HG03135 (cell line): ENCODE data around the gene ANKRD42.
A peak's percentile ranks its signal among the peaks of the same experiment; 100 is the strongest.
"Not testable (repeated sequence)": the region's sequence is repeated elsewhere in the genome, so short reads cannot be mapped to it uniquely, and the experiment has no call there.

Experiments used
- ATAC-seq: cut with Tn5 transposase; IDR thresholded peaks from one replicate; pipeline ENCODE4 v1.9.1; 2021; ENCODE audit warnings: mild to moderate bottlenecking, moderate library complexity; ENCODE audit not compliant: unreplicated experiment

Gene ANKRD42

DNA sequence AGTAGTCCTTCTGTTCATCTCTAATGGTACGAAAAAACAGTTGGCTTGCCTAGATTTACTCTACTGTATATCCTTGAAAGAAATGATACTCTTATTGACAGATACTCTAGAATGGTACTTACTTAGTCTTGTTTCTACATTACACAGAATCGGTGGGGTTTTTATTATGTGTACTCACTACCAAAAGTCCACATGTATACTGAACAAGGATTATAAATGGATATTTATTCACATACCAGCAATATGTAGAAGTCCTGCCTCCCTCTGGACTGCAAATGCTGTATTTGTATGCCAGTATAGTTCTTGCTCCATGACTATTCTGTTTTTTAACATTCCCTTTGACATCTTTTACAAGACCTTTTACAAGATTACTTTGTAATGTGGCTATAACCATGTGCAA is 22.6 kb upstream of the ANKRD42 start:
- ATAC-seq = no peak

DNA sequence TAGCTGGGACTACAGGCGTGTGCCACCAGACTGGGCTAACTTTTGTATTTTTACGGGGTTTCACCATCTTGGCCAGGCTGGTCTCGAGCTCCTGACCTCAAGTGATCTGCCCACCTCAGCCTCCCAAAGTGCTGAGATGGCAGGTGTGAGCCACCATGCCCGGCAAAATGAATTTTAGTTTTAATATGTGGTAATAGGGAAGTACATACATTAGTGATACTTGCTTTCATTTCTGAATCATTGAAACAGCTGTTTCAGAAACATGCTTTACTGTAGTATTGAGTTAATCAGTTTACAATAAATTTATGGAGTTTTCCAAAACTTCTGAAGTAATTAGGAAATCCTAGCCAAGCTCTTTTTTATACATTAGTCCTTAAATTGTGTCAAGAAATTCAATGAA is 21.0 kb upstream of the ANKRD42 start:
- no peak for ATAC-seq

DNA sequence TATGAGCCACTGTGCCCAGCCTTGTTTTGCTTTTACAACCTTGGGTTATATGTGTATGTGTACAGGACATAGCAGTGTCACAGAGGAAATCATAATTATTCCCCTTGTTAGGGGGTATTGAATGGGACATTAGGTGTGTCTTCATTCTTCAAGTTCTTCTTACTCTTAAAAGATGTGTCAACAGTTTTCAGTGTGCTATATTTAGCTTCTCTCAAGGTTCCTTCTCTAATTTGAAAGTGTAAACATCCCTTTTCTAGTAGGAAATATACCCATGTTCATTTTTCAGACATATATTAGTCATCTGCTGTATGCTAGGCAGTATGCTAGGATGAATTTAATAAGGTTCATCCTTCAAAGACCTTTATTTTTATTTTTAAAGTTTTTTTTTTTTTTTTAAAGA is 19.5 kb upstream of the ANKRD42 start:
- ATAC-seq = no peak

DNA sequence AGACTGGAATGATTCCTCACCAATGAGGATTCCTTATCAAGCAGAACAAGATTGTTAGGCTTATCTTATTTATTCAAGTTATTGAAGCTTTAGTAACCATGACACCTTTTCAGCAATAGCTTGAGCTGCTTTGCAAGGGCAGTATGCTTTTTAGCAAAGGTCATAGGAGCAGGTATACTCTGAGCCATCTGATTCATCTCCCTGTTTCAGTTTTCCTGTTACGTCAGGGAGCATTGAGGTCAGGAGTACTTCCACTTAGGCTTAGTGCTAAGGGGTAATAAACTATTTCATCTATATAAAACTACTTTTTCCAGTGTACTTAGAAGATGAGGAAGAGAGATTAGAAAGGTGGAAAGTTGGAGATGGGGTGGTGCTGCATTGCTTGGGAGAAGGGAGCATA is 17.7 kb upstream of the ANKRD42 start:
- no peak for ATAC-seq

DNA sequence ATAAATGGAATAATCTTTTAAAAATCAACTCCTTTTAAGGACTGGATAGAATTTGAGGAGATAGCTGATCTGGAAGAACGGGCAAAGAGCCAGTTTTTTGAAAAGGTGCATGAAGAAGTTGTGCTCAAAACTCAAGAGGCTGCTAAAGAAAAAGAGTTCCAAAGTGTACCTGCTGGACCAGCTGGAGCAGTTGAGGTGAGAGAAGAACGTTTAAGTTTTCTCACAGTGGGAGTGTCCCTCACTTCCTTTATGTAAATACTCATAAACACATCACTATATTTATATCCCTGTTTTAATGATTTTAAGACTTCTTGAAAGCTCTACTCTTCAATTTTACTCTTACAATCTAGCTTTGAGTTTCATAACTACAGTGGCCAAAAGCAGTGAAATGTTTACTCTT is 11.7 kb upstream of the ANKRD42 start:
- no peak for ATAC-seq

DNA sequence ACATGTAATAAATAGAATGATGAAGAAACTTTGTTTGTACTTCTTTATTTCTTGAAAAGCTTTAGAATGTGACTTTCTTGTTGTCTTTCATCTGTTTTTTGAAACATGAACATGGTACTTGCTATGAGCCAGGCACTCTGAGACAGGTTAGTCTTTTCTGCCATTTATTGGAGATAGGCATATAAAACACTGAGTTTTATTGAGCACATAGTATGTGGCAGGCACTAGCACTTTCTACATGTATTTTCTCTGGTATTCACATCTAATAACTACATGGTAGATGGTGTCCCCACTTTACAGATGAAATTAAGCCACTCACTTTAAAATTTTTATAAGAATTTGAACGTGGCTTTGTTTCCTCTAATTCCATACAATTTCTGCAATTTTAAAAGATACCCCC is 7.7 kb upstream of the ANKRD42 start:
- ATAC-seq = no peak

DNA sequence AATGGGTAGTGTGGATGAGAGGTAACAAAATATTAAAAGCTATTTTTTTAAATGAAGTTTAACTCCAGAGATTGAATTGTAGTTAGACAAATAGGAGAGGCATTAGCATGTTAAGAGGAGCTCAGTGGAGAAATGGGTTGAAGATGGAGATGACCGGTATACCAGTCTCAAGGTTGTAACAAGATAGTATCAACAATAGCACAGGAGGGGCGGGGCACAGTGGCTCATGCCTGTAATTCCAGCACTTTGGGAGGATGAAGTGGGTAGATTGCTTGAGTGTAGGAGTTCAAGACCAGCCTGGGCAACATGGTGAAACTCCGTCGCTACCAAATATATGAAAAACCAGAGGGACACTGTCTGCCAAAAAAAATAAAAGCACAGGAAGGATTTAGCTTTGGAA is 6.0 kb upstream of the ANKRD42 start:
- ATAC-seq = no peak

DNA sequence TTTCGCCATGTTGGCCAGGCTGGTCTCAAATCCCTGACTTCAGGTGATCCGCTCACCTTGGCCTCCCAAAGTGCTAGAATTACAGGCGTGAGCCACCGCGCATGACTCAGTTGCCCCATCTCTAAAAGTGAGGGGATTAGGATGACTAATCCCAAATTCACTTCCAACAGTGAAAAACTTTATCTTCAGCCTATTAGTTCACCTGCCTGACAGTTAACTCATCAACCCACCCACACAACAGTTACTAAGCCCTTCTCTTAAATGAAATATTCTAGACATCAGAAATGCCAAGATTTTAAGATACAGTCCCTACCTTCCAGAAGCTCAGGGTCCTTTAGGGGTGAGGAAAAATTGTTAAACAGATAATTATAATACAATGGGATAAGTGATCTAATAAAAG is 2.0 kb upstream of the ANKRD42 start:
- no peak for ATAC-seq

DNA sequence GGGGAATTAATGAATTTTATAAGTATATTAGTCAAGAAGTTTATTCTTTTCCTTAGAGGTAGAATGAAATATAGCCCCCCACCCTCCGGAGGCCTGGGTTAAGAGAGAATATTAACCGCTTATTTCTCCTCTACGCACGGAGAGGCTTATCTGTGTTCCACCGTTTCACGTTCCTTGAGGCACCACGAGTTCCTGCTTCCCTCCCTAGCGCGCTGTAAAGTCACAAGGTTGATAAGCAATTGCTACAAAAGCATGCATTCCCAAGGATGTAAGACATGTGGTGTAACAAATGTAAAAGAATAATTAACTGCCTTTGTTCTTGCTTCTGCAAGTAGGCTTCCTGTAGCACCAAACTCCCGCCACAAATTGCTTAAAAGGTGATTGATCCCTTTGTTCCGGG is 1.5 kb upstream of the ANKRD42 start:
- no peak for ATAC-seq

DNA sequence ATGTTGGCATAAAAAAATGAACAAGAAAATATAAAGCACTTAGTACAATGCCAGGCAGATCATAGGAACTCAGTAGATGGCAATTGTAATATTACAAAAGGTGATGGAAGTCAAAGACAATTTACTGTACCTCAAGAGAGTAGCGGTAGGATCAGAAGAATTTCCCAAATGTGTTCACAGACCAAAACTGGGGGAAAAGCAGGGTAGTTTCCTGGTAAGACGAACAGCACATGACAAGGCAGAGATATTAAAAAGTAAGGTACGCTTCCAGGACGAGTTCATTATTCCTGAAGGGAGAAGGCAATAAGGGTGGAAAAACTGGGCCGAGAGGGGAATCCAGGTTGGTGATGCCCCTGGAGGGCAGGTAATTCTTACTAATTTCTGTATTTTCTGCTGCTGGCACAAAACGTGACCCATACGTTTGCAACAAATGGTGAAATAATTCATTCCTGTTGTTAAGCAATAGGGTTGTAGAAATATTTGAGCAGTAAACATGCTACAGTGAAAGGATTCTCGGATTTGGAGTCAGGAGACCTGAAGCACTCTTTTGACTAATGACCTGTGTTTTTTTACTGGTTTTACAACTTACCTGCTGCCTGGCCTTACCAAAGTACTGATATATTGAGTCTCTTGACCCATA is 786 bp upstream of the ANKRD42 start:
- no peak for ATAC-seq

DNA sequence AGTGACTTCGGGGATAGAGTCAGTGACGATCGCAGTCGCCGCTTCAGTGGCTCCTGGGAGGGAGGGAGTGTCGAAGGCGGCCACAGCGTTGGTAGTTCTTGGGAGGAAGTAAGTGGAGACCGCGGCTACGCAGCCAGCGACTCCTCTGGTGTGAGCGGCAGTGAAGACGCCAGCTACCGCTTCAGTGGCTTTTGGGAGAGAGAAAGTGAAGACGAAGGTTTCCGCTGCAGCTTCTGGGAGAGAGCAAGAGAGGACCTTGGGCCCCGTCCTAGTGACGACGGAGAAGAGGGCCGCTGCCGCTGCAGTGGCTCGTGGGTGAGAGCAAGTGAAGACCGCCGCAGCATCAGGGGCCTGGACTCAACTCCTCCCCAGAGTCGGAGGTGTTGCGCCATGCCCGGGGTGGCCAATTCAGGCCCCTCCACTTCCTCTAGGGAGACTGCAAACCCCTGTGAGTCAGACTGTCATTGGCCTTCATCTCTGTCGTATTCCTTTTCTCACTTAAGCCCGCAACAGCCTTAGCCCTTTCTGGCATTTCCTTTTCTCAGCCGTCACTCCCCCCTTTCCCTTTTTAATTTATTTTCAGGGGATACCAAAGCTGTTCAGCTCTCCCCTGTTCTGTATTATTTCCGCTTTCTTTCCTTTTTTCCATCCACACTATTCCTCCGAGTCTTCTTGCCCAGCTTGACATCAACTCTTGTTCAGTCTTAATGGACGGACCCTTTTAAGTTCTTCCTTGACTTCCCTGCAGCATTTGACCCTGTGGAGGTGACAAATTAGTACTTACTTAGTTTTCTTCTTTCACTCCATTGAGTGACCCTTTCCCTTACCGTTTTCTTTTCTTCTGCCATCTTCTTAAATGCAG is 1.0 kb downstream of the ANKRD42 start:
- peak; percentile 62 for ATAC-seq

DNA sequence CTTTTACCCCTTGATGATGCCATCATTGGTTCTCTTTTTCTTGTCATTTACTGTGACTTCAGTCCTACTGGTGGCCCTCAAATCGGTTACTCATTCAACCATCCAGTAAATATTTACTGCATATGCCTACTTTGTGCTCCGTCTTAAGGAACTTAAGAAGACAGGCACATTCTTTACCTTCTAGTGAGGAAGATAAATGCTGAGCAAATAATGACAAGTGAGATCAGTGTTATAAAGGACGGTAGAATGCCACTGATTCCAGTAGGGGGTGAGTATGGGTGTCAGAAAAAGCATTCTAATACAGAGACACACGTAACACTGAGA is 1.6 kb downstream of the ANKRD42 start:
- ATAC-seq = no peak

DNA sequence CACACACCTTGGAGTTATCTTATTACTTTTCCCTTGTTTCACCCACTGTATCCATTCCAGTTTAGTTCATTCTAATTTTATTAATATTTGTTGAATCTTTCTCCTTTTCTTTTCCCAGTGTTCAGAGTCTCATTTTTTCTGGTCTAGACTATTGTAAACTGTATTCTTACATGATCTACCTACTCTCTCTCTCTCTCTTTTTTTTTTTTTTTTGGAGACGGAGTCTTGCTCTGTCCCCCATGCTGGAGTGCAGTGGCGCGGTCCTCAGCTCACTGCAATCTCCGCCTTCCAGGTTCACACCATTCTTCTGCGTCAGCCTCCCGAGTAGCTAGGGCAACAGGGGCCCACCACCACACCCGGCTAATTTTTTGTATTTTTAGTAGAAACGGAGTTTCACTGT is 2.1 kb downstream of the ANKRD42 start:
- no peak for ATAC-seq

DNA sequence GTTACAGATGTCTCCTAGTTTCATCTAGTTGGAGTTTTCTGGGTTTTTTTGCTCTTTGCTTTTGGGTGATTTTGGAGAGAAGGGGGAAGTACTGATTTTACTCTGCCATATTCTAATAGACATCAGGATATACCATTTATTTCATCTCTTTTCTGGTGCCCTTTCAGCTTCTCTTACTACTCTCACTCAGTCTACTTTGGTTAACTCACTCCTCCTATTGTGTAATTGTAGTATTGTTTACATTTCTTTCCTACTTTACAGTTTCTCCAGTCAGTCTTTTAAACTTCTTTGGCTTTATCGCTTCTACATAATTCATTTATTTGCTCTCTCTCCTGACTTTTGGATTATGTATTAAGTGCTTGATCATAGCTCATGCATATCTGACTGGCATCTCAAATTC is 6.5 kb downstream of the ANKRD42 start:
- ATAC-seq = no peak

DNA sequence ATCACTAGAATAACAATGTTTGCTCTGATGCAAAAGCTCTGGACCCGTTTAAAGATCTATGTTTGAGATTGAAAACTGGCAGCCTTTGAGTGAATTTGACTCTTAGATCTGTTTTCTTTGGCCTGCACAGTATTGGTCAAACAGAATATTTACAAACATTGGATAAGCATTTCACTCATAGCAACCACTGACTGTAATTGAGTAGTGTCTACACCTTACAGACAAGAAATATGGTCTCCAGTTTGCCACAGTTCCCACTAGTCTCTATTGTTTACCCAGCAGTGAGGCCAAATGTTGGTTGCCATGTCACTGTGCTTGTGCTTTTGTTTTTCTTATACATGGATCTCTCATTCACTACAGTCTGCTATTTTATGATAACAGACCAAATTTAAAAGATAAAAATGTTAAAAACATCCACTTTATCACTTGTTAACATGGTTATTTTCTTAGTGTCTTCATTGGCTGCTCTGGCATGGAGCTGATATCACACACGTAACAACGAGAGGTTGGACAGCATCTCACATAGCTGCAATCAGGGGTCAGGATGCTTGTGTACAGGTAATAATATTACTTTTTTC is 12.2 kb downstream of the ANKRD42 start:
- ATAC-seq = no peak

DNA sequence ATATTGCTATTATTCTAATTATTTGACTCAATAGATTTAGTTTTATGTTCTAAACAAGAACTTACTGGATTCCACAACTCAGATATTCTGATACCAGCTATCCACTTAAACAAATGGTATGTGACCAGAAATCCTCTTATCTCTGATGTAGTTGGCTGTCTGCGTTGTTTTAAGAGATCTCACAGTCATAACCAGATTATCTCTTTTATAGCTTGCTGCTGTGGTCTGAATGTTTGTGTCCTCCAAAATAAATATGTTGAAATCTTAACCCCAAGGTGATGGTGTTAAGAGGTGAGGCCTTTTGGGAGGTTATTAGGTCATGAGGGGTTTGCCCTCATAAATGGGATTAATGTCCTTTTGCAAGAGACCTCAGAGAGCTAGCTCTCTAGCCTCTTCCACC is 12.7 kb downstream of the ANKRD42 start:
- no peak for ATAC-seq

DNA sequence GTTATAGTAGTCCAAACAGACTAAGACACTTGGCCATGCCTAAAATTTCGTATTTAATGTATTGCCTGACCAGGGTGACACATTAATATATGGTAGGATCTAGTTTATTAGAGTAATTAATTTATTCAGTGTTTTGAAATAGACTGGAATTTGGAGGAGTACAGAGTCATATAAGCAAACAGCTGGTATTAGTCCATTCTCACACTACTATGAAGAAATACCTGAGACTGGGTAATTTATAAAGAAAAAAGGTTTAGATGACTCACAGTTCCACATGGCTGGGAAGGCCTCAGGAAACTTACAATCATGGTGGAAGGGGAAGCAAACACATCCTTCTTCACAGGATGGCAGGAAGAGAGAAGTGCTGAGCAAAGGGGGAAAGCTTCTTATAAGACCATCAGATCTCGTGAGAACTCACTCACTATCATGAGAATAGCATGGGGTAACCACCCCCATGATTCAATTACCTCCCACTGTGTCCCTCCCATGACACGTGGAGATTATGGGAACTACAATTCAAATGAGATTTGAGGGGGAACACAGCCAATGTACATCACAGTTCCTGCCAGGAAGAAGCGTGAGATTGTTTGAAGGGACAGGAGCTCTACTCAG is 13.4 kb downstream of the ANKRD42 start:
- ATAC-seq = not testable (repeated sequence)

DNA sequence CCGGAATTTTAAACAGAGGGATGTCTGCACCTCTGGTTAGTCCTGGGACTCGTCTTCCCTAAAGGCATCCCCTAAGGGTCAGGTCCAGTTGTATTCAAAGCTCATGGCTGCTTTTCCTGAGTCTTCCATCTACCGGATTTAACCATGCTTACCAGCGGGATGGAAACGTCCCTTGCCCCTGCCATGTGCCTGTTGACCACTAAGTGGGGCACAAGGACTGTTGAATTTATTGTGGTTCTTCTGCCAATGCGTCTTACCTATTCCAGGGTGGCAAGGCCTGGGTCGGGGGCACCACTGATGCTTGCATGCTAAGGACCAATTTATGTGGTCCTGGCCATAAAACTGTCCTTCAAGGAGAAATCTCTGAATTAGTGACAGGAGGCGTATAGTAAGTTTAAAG is 25.6 kb downstream of the ANKRD42 start:
- ATAC-seq = no peak

DNA sequence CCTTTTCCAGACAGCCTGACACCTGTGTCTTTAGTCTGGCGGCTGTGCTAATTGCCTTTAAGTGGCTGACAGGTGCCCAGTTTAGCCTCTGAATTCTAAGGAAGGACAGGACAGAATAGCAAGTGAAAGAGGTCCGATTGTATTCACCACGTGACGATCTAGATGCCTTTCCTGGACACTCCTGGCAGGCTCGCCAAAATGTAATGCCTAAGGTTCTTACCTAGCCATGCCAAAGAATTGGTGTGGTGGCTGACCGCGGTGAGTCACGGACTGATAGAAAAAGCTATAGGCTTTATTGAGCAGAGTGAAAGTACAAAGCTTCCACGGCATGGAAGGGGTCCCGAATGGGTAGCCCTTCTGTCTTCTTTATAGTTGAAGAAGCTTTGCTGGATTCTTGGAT is 26.7 kb downstream of the ANKRD42 start:
- no peak for ATAC-seq

DNA sequence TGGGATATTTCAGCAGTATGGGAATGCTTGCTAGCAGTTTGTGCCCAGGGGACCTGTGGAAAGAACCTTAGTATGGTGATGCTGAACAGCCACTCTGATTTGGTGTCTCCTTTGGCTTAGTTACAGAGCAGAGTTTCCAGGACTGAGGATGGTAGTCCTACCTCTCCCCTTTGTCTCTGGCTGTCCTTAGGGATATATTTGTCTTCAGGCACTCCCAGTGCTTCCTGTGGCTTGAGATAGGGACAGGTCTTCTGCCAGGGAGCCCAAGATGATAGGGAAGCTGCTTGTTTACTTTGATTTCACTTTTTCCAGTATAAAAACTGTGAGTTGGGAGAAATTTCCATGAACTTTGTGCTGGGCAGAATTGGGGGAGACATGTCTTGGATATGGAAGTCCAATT is 28.2 kb downstream of the ANKRD42 start:
- ATAC-seq = no peak

DNA sequence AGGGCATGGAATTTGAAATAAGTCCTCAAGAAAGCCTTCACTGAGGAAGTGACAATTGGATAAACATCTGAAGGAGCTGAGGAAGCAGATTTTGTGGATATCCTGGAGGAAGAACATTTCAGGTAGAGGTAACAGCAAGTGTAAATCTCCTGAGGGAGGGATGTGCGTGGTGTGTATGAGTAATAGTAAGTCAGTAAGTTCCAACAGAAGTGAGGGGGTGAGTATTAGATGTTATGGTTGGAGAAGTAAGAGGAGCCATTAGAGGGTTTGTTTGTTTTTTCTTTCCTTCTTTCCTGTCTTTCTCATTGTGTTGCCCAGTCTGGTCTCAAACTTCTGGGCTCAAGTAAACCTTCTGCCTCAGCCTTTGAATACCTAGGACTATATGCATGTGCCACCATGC is 29.0 kb downstream of the ANKRD42 start:
- no peak for ATAC-seq

DNA sequence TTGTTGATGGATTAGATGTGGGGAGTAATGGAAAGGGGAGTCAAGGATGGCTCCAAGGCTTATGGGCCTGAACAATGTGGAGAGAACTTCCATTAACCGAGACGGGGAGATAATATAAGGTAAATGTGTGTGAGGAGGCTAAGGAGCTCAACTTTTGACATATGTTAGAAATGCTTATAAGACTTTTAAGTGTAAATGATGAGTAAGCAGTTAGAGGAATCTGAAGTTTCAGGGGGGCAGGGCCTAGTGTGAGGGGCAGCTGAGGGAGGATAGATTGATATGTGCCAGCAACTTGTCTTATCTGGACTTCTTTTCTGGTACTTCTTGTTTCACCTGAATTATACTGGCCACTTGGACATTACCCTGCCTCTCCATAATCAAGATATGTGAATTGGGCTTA is 29.9 kb downstream of the ANKRD42 start:
- no peak for ATAC-seq
